HG02973 (cell line): Measurements from ENCODE around the gene LRFN2.

ENCODE experiments used
- ATAC-seq: cut with Tn5 transposase; IDR thresholded peaks from one replicate; pipeline ENCODE4 v1.9.1; 2021; ENCODE audit warnings: moderate library complexity; ENCODE audit not compliant: unreplicated experiment

Gene LRFN2

GRCh38 chr6:40587240-40588069, at the start of gene LRFN2:
TSS of gene LRFN2 (minus strand) at chr6:40587364.
- peak; percentile 63 for ATAC-seq

- ATAC-seq: no peak
Observed at GRCh38 chr6:40634429-40634828, 47.3 kb upstream of the LRFN2 start.

- ATAC-seq: no peak
Observed at GRCh38 chr6:40631744-40632143, 44.6 kb upstream of the LRFN2 start.

GRCh38 chr6:40630488-40630887, 43.3 kb upstream of the LRFN2 start:
- ATAC-seq: no peak

DNA sequence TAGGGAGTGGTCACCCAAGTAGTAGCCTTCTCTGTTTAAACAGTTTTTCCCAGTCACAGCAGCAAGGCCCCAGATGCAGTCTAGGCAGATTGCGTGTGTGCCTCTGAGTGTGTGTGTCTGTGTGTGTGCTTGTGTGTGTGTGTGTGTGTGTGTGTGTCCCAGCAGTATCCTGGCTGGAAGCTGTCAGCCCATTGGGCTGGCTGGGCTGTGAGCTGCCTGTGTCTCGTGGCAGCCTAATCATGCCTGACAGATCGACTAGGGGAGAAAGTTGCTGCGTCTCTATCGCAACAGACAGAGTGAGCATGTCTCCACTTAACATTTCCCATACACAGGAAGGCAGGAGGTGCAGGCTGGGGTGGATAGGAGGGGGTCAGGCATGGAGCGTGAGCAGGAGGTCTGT, 42.9 kb upstream of the LRFN2 start:
- no peak for ATAC-seq

DNA sequence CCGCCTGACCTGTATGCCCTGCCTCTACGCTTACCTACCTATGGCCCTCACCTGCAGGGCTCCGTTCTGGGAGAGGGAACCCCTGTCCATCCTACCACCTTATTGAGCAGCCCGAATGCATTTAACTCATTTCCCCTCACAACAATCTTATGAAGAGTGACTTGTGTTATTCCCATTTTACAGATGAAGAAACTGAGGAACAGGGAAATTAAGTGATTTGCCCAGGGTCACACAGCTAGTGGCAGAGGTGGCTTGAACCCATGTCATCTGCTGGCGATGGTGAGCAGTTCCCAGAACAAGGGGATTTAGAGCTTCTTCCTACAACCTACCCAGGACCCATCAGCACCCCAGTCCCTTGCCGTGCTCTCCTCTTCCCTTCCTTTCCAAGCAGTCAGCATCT, 42.3 kb upstream of the LRFN2 start:
- ATAC-seq: no peak

- ATAC-seq: no peak
Observed at GRCh38 chr6:40627316-40627715, 40.2 kb upstream of the LRFN2 start.

DNA sequence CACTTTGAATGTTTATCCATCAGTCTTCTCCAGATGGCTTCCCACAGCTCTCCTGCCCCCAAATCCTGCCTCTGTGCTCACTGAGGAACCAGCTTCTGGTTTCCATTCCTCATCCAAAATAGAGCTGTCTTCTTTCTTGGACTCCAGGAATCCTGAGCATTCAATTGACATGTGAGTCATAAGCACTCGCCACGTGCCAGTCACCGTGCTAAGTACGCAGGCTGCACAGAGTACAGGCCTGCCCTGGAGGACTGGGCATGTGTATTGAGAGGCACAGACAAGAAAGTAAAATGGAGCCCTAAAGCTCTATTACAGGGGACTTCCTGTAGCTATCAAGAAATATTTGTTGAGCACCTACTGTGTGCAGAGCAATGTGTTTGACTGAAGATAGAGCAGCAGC, 39.7 kb upstream of the LRFN2 start:
- ATAC-seq: no peak

DNA sequence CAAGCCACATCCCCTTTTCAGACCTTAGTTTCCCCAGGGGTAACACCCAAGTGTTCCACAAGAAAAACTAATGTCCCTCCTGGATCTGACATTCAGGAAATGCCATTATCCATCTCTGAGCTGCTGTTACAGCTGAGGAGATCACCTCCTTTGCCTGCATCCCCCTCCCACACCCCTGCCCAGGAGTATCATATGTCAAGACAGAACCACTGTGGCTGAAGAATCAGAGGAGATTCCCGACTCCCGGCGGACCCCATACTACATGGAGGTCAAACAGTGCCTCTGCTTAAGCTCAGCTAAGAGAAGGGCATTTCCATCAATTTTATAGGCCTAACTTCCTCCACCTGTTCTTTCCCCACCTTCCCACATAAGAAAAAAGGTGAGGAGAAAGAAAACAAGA, 36.8 kb upstream of the LRFN2 start:
- ATAC-seq: no peak

GRCh38 chr6:40623178-40623577, 36.0 kb upstream of the LRFN2 start:
- no peak for ATAC-seq

- ATAC-seq: no peak
Observed at GRCh38 chr6:40620574-40621240, 33.5 kb upstream of the LRFN2 start.

DNA sequence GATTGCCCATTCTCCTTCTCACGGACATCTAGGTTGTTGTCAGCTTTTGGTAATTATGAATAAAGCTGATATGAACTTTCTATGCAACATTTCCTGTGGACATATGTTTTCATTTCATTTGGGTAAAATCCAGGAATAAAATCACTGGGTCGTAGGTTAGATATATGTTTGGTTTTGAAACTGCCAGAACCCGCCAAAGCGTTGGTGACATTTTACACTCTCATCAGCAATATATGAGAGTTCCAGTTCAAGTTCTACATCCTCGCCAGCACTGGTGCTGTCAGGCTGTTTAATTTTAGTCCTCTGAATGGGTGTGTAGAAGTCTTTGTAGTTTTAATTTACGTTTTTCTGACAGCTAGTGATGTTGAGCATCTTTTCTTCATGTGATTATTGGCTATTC, 27.5 kb upstream of the LRFN2 start:
- no peak for ATAC-seq

DNA sequence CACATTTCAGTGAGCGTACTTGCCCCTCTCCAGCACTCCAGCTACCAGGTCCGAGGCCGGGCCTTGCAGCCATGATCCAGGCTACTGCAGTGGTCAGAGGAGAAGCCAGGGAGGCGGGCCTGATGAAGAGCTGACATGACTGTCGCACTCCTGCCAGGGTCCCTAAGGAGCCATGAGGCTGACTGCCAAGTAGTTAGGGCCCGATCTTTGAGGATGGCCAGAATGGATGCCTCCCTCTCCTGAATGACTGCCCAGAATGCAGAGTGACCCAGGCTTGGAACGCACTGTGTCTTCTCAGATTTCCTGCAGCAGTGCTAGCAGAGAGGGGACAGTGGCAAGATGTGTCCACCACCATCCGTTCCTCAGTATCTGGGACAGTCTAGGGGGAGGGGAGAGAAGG, 24.7 kb upstream of the LRFN2 start:
- ATAC-seq: no peak

- no peak for ATAC-seq
Observed at GRCh38 chr6:40611434-40611833, 24.3 kb upstream of the LRFN2 start.

DNA sequence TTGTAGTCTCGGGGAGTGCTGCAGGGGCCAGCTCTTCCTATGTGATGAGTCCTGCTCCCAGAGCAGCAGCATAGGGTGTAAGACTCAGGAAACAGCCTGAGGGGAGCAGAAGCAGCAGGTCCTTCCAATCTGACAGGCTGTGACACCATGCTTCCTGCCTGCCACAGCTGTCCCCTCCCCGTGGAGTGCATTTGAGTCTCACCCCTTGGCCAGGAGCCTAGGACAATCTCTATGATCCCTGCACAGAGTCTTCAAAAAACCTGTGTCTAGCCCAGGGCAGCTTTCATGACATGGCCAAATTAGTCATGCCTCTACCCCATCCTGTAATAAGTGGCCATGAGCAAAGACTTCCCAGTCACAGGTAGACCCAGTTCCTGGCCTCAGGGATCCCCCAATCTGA, 23.1 kb upstream of the LRFN2 start:
- ATAC-seq: no peak

DNA sequence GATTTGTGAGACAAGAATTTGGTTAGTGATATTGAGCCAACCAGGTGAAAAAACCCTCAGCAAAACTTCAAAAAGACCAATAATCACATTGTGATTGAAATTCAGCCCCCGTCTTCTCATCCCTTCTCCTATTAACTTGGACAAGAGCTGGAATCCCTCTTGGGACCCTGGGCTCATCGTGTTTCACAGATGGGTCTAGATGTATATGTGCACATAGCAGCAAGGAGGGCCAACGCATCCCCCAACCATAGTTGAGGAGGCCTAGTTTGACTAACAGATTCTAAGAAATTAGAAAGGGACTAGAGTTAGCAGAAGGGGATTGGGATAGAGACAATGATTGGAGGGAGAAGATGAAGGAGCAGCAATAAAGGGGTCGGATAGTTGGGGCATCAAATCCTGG, 19.8 kb upstream of the LRFN2 start:
- ATAC-seq: no peak

GRCh38 chr6:40606526-40606925, 19.4 kb upstream of the LRFN2 start:
- ATAC-seq: no peak

DNA sequence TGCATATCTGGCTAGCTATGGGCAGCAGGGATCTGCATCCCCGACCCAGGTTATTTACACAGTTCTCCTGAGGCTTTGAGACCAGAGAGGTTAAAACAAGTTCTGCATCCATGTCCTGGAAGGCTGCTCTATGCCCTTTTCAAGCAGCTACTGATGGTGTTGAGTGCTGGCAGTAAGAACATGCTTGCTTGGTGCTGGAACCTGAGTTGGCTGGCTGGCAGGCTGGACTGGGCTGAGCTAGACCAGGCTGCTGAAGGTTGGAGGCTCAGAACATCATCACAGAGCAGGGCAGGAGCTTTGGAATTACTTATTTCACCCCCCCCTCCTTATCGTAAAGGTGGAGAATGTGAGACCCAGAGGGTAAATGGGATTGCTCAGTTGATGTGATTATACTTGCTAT, 16.9 kb upstream of the LRFN2 start:
- no peak for ATAC-seq

- ATAC-seq: no peak
Observed at GRCh38 chr6:40599555-40599954, 12.4 kb upstream of the LRFN2 start.

- ATAC-seq: no peak
Observed at GRCh38 chr6:40598516-40598915, 11.4 kb upstream of the LRFN2 start.

DNA sequence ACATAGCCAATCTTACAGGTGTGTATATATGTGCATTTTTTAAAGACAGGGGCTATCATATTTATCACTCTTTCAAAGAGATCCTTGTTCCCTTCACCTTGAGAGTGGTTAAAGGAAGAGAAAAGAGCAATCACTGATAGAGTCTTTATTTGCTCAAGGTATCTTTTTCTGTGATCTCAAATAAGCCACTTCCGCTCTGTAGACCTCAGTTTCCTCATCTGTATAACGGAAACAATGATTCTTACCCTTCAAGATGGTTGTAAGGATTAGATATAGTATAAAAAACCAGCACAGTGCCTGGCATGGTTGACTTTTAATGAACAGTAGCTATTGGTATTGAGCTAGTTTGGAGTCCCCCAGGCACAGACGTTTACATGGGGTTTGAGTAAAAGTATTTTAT, 10.1 kb upstream of the LRFN2 start:
- ATAC-seq: no peak

GRCh38 chr6:40588480-40588879, 1.3 kb upstream of the LRFN2 start:
- no peak for ATAC-seq

- ATAC-seq: no peak
Observed at GRCh38 chr6:40588070-40588384, 863 bp upstream of the LRFN2 start.
